ENCODE data around the gene LCAT.

LCAT gene

DNA sequence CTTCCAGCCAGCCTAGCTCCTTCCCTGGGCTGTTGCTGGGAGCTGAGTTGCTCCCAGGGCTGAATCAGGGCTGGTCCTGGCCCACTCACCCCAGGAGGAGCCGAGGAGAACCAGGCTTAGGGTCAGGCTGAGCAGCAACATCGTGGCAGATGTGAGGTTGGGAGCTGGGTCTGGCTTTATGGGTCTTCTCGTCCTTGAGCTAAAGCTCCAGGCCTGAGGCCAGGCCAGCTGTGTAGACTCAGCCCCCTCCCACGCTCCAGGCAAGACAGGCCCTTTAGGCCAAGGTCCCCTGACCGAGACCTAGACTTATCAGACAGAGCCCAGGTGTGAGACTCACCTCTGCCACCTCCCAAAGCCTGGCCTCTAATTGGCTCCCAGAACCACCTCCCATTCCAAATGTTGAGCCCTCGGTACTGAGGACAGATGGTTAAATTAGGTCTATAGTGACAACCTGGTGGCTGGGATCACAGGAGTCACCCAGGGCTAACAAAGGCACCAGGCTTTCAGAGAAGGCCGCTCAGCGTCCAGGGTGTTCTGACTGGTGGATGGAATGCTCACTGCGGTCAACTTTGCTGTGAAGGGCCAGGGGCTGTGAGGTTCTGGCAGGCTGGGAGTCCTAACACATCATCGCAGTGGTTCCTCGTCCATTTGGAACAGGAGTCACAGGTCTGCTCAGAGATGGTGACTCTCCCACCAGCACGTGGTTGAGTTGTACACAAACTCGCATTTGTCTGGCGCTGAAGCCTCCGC is 12.0 kb downstream of the LCAT start, which contains the start of gene CTRL:
Gene CTRL, minus strand, starts transcription at position 151 of the 750 bp plus-strand sequence. Its CDS starts 10 bp downstream, at position 141.
- 99% methylated on average over 14 of the region's 15 CpGs for WGBS (ENCODE audit: insufficient coverage)
- ChIA-PET POLR2A (no interaction called here), CTCF (interaction anchor here (0.6 to 21.3 kb wide), 7 partner anchors 9 to 259 kb away, joined by 3 to 359 read pairs (median 4); partner anchors contain the start of genes EDC4 and NRN1L)
- Histone ChIP-seq H3K27me3 (replicated peaks in 2 of 5; ENCODE audit: control insufficient read depth in 4 of 5, insufficient read depth in 5 of 5, low read length in 4 of 5) (no peaks in the 10 kb centered on the region), H3K4me3 (ENCODE audit: control insufficient read depth in 1 of 7, extremely low read depth in 1 of 7, insufficient read depth in 4 of 7, low read depth in 2 of 7, low read length in 6 of 7) (no peak within 1 kb of the TSS), H3K9me3 (ENCODE audit: control extremely low read depth in 1 of 5, control insufficient read depth in 4 of 5, insufficient read depth in 2 of 5, low read depth in 1 of 5, low read length in 4 of 5) (no peaks in the 10 kb centered on the region), H3K27ac (ENCODE audit: insufficient read depth in 1 of 2, low read depth in 1 of 2, low read length in 2 of 2, poor library complexity in 1 of 2, severe bottlenecking in 2 of 2) (peak within 1 kb of the TSS in 1 of 2 experiments; percentile 17), H3K36me3 (ENCODE audit: control insufficient read depth in 4 of 4, insufficient read depth in 4 of 4, low read length in 3 of 4) (peaks cover 0 to 76% (median 60%) of the 10 kb centered on the region in 4 experiments), H3K4me1 (ENCODE audit: control extremely low read depth in 1 of 4, control insufficient read depth in 4 of 4, insufficient read depth in 4 of 4, low read length in 3 of 4) (peaks cover under 1 to 15% (median 11%) of the 10 kb centered on the region in 4 experiments)
- no peak for DNase-seq

GRCh38 chr16:67930678-67931211 is 13.2 kb downstream of the LCAT start:
- Histone ChIP-seq H3K36me3 (ENCODE audit: control insufficient read depth in 4 of 4, insufficient read depth in 4 of 4, low read length in 3 of 4) (peaks cover 0 to 82% (median 63%) of the 10 kb centered on the region in 4 experiments), H3K9me3 (ENCODE audit: control extremely low read depth in 1 of 5, control insufficient read depth in 4 of 5, insufficient read depth in 2 of 5, low read depth in 1 of 5, low read length in 4 of 5) (no peaks in the 10 kb centered on the region), H3K27me3 (replicated peaks in 2 of 5; ENCODE audit: control insufficient read depth in 4 of 5, insufficient read depth in 5 of 5, low read length in 4 of 5) (no peaks in the 10 kb centered on the region), H3K4me3 (ENCODE audit: control insufficient read depth in 1 of 7, extremely low read depth in 1 of 7, insufficient read depth in 4 of 7, low read depth in 2 of 7, low read length in 6 of 7) (no peak overlapping the region), H3K4me1 (ENCODE audit: control extremely low read depth in 1 of 4, control insufficient read depth in 4 of 4, insufficient read depth in 4 of 4, low read length in 3 of 4) (peaks cover 0 to 10% (median 9%) of the 10 kb centered on the region in 4 experiments), H3K27ac (ENCODE audit: insufficient read depth in 1 of 2, low read depth in 1 of 2, low read length in 2 of 2, poor library complexity in 1 of 2, severe bottlenecking in 2 of 2) (no peak overlapping the region)
- POLR2A ChIA-PET = no interaction called here
- WGBS (ENCODE audit: insufficient coverage) = 96% methylated on average over 17 of the region's 17 CpGs
- no peak for DNase-seq
- CTCF ChIA-PET = interaction anchor here (1.5 to 21.3 kb wide), 5 partner anchors 13 to 297 kb away, joined by 3 to 359 read pairs (median 5); partner anchors contain the start of genes EDC4 and NRN1L

- no peak overlapping the region for H3K4me3 ChIP-seq (ENCODE audit: control insufficient read depth in 1 of 7, extremely low read depth in 1 of 7, insufficient read depth in 4 of 7, low read depth in 2 of 7, low read length in 6 of 7)
- H3K36me3 ChIP-seq (ENCODE audit: control insufficient read depth in 4 of 4, insufficient read depth in 4 of 4, low read length in 3 of 4) = peaks cover 0 to 82% (median 62%) of the 10 kb centered on the region in 4 experiments
- WGBS (ENCODE audit: insufficient coverage) = 98% methylated on average over 14 of the region's 14 CpGs
Measured at GRCh38 chr16:67930191-67930590, 13.7 kb downstream of the LCAT start.

DNA sequence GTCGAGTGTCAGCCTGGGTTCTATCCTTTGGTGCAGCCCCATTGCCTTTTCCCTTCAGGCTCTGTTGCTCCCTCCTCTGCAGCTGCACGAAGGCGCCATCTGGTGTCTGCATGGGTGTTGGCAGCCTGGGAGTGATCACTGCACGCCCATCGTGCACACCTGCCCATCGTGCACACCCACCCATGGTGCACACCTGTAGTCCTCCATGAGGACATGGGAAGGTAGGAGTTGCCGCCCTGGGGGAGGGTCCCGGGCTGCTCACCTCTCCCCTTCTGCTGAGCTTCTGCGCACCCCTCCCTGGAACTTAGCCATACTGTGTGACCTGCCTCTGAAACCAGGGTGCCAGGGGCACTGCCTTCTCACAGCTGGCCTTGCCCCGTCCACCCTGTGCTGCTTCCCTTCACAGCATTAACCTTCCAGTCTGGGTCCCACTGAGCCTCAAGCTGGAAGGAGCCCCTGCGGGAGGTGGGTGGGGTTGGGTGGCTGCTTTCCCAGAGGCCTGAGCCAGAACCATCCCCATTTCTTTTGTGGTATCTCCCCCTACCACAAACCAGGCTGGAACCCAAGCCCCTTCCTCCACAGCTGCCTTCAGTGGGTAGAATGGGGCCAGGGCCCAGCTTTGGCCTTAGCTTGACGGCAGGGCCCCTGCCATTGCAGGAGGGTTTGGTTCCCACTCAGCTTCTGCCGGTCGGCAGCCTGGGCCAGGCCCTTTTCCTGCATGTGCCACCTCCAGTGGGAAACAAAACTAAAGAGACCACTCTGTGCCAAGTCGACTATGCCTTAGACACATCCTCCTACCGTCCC is 15.2 kb downstream of the LCAT start:
- CTCF ChIA-PET = interaction anchor here (0.7 to 21.3 kb wide), 15 partner anchors 11 to 259 kb away, joined by 3 to 359 read pairs (median 5); partner anchors contain the start of genes EDC4 and NRN1L
- no peak overlapping the region for H3K4me3 ChIP-seq (ENCODE audit: control insufficient read depth in 1 of 7, extremely low read depth in 1 of 7, insufficient read depth in 4 of 7, low read depth in 2 of 7, low read length in 6 of 7)
- no peaks in the 10 kb centered on the region for H3K9me3 ChIP-seq (ENCODE audit: control extremely low read depth in 1 of 5, control insufficient read depth in 4 of 5, insufficient read depth in 2 of 5, low read depth in 1 of 5, low read length in 4 of 5)
- H3K27me3 ChIP-seq (replicated peaks in 2 of 5; ENCODE audit: control insufficient read depth in 4 of 5, insufficient read depth in 5 of 5, low read length in 4 of 5) = no peaks in the 10 kb centered on the region
- peaks cover 0 to 73% (median 51%) of the 10 kb centered on the region in 4 experiments for H3K36me3 ChIP-seq (ENCODE audit: control insufficient read depth in 4 of 4, insufficient read depth in 4 of 4, low read length in 3 of 4)
- WGBS (ENCODE audit: insufficient coverage) = 76% methylated on average over 11 of the region's 16 CpGs
- peak; percentile 56 to 77 (median 69) for DNase-seq
- H3K27ac ChIP-seq (ENCODE audit: insufficient read depth in 1 of 2, low read depth in 1 of 2, low read length in 2 of 2, poor library complexity in 1 of 2, severe bottlenecking in 2 of 2) = no peak overlapping the region
- H3K4me1 ChIP-seq (ENCODE audit: control extremely low read depth in 1 of 4, control insufficient read depth in 4 of 4, insufficient read depth in 4 of 4, low read length in 3 of 4) = no peaks in the 10 kb centered on the region
- POLR2A ChIA-PET = interaction anchor here (0.7 kb wide), 2 partner anchors 30 to 243 kb away, joined by 3 read pairs; no protein-coding TSS in a partner anchor

More at GRCh38 chr16:67930191-67930590, 13.7 kb downstream of the LCAT start:
- H3K9me3 ChIP-seq (ENCODE audit: control extremely low read depth in 1 of 5, control insufficient read depth in 4 of 5, insufficient read depth in 2 of 5, low read depth in 1 of 5, low read length in 4 of 5) = no peaks in the 10 kb centered on the region
- CTCF ChIA-PET = interaction anchor here (1.5 to 21.3 kb wide), 8 partner anchors 12 to 298 kb away, joined by 3 to 359 read pairs (median 6); partner anchors contain the start of genes EDC4 and NRN1L
- POLR2A ChIA-PET = no interaction called here
- H3K27me3 ChIP-seq (replicated peaks in 2 of 5; ENCODE audit: control insufficient read depth in 4 of 5, insufficient read depth in 5 of 5, low read length in 4 of 5) = no peaks in the 10 kb centered on the region
- peaks cover 0 to 6% (median 3%) of the 10 kb centered on the region in 4 experiments for H3K4me1 ChIP-seq (ENCODE audit: control extremely low read depth in 1 of 4, control insufficient read depth in 4 of 4, insufficient read depth in 4 of 4, low read length in 3 of 4)
- DNase-seq = no peak
- no peak overlapping the region for H3K27ac ChIP-seq (ENCODE audit: insufficient read depth in 1 of 2, low read depth in 1 of 2, low read length in 2 of 2, poor library complexity in 1 of 2, severe bottlenecking in 2 of 2)

- Histone ChIP-seq H3K27me3 (replicated peaks in 2 of 5; ENCODE audit: control insufficient read depth in 4 of 5, insufficient read depth in 5 of 5, low read length in 4 of 5) (no peaks in the 10 kb centered on the region), H3K36me3 (ENCODE audit: control insufficient read depth in 4 of 4, insufficient read depth in 4 of 4, low read length in 3 of 4) (peaks cover 0 to 75% (median 49%) of the 10 kb centered on the region in 4 experiments), H3K27ac (ENCODE audit: insufficient read depth in 1 of 2, low read depth in 1 of 2, low read length in 2 of 2, poor library complexity in 1 of 2, severe bottlenecking in 2 of 2) (no peak overlapping the region), H3K4me1 (ENCODE audit: control extremely low read depth in 1 of 4, control insufficient read depth in 4 of 4, insufficient read depth in 4 of 4, low read length in 3 of 4) (no peaks in the 10 kb centered on the region), H3K9me3 (ENCODE audit: control extremely low read depth in 1 of 5, control insufficient read depth in 4 of 5, insufficient read depth in 2 of 5, low read depth in 1 of 5, low read length in 4 of 5) (no peaks in the 10 kb centered on the region), H3K4me3 (ENCODE audit: control insufficient read depth in 1 of 7, extremely low read depth in 1 of 7, insufficient read depth in 4 of 7, low read depth in 2 of 7, low read length in 6 of 7) (no peak overlapping the region)
- ChIA-PET CTCF (interaction anchor here (0.8 to 21.3 kb wide), 12 partner anchors 13 to 254 kb away, joined by 3 to 359 read pairs (median 6); partner anchors contain the start of genes EDC4 and NRN1L), POLR2A (interaction anchor here (0.7 kb wide), 2 partner anchors 29 to 243 kb away, joined by 3 read pairs; no protein-coding TSS in a partner anchor)
- 91% methylated on average over 7 of the region's 7 CpGs for WGBS (ENCODE audit: insufficient coverage)
- no peak for DNase-seq
Measured at GRCh38 chr16:67928147-67928546, 15.8 kb downstream of the LCAT start.

GRCh38 chr16:67927131-67927941 is 16.6 kb downstream of the LCAT start:
- CTCF ChIA-PET = interaction anchor here (0.7 to 21.3 kb wide), 9 partner anchors 13 to 254 kb away, joined by 3 to 359 read pairs (median 6); partner anchors contain the start of genes EDC4 and NRN1L
- H3K27ac ChIP-seq (ENCODE audit: insufficient read depth in 1 of 2, low read depth in 1 of 2, low read length in 2 of 2, poor library complexity in 1 of 2, severe bottlenecking in 2 of 2) = no peak overlapping the region
- H3K9me3 ChIP-seq (ENCODE audit: control extremely low read depth in 1 of 5, control insufficient read depth in 4 of 5, insufficient read depth in 2 of 5, low read depth in 1 of 5, low read length in 4 of 5) = no peaks in the 10 kb centered on the region
- 96% methylated on average over 20 of the region's 22 CpGs for WGBS (ENCODE audit: insufficient coverage)
- peaks cover 0 to 5% (median 0%) of the 10 kb centered on the region in 4 experiments for H3K4me1 ChIP-seq (ENCODE audit: control extremely low read depth in 1 of 4, control insufficient read depth in 4 of 4, insufficient read depth in 4 of 4, low read length in 3 of 4)
- H3K27me3 ChIP-seq (replicated peaks in 2 of 5; ENCODE audit: control insufficient read depth in 4 of 5, insufficient read depth in 5 of 5, low read length in 4 of 5) = no peaks in the 10 kb centered on the region
- no peak overlapping the region for H3K4me3 ChIP-seq (ENCODE audit: control insufficient read depth in 1 of 7, extremely low read depth in 1 of 7, insufficient read depth in 4 of 7, low read depth in 2 of 7, low read length in 6 of 7)
- H3K36me3 ChIP-seq (ENCODE audit: control insufficient read depth in 4 of 4, insufficient read depth in 4 of 4, low read length in 3 of 4) = peaks cover 0 to 71% (median 45%) of the 10 kb centered on the region in 4 experiments
- no peak for DNase-seq
- POLR2A ChIA-PET = no interaction called here
